HL-60 (cell line): ENCODE results near the gene PIK3R3.

Source experiments
- DNase-seq, 2 experiments: peaks; one replicate each; pipeline ENCODE4 v3.0.0-alpha.2; 2010 to 2020; ENCODE audit warnings: low read depth in 1 of 2, low spot score in 1 of 2
- H3K27ac ChIP-seq: fragments of 250-450 bp; sonication (Bioruptor Pico); replicated peaks from 2 replicates; pipeline ENCODE4 v1.5.1; 2020; ENCODE audit warnings: mild to moderate bottlenecking, moderate library complexity
- H3K27me3 ChIP-seq: fragments of 250-450 bp; sonication (Bioruptor Pico); 2 replicates; pipeline ENCODE4 v1.5.1; 2021; ENCODE audit warnings: mild to moderate bottlenecking, moderate library complexity; ENCODE audit not compliant: insufficient read depth, poor library complexity, severe bottlenecking
- H3K4me3 ChIP-seq: replicated peaks from 2 replicates; pipeline ENCODE4 v1.5.1; 2011; ENCODE audit warnings: mild to moderate bottlenecking, control low read depth, low read length; ENCODE audit not compliant: insufficient read depth
- CTCF ChIP-seq: IDR thresholded peaks from one replicate; pipeline ENCODE4 v1.5.1; 2011; ENCODE audit warnings: low read length, control low read depth, inconsistent platforms; ENCODE audit not compliant: insufficient read depth
- GABPA ChIP-seq: IDR thresholded peaks from 2 replicates; pipeline ENCODE4 v1.6.1; 2012; ENCODE audit warnings: low read depth
- POLR2AphosphoS5 ChIP-seq: IDR thresholded peaks from 2 replicates; pipeline ENCODE4 v1.6.1; 2012; ENCODE audit warnings: low read depth
- REST ChIP-seq: IDR thresholded peaks from 2 replicates; pipeline ENCODE4 v1.6.1; 2012; ENCODE audit warnings: low read depth; ENCODE audit not compliant: insufficient replicate concordance
- SPI1 ChIP-seq: IDR thresholded peaks from 2 replicates; pipeline ENCODE4 v1.6.1; 2012; ENCODE audit warnings: low read depth, mild to moderate bottlenecking, borderline replicate concordance

Gene PIK3R3

GRCh38 chr1:46001081-46001785, 131.2 kb downstream of the PIK3R3 start:
- no peak for DNase-seq
- TF ChIP-seq POLR2AphosphoS5 (no peak), SPI1 (no peak), CTCF (no peak), REST (no peak), GABPA (no peak)
- Histone ChIP-seq H3K27ac (no peak overlapping the region), H3K4me3 (no peak overlapping the region), H3K27me3 (no peaks in the 10 kb centered on the region)

GRCh38 chr1:45999507-45999906, 132.9 kb downstream of the PIK3R3 start:
- no peak overlapping the region for H3K27ac ChIP-seq
- no peak for DNase-seq
- TF ChIP-seq GABPA (no peak), SPI1 (no peak), POLR2AphosphoS5 (no peak), REST (no peak), CTCF (no peak)
- H3K4me3 ChIP-seq = no peak overlapping the region
- H3K27me3 ChIP-seq = no peaks in the 10 kb centered on the region

- no peaks in the 10 kb centered on the region for H3K27me3 ChIP-seq
- DNase-seq = no peak
- TF ChIP-seq REST (no peak), SPI1 (no peak), CTCF (no peak), GABPA (no peak)
- H3K4me3 ChIP-seq = no peak overlapping the region
- no peak overlapping the region for H3K27ac ChIP-seq
Measured at GRCh38 chr1:45998020-45998617, 134.3 kb downstream of the PIK3R3 start.
